Measurements from ENCODE around the gene GUK1.

GRCh38 chr1:228157729-228158126 is 17.6 kb downstream of the GUK1 start:
- TF ChIP-seq, protein P1, sequence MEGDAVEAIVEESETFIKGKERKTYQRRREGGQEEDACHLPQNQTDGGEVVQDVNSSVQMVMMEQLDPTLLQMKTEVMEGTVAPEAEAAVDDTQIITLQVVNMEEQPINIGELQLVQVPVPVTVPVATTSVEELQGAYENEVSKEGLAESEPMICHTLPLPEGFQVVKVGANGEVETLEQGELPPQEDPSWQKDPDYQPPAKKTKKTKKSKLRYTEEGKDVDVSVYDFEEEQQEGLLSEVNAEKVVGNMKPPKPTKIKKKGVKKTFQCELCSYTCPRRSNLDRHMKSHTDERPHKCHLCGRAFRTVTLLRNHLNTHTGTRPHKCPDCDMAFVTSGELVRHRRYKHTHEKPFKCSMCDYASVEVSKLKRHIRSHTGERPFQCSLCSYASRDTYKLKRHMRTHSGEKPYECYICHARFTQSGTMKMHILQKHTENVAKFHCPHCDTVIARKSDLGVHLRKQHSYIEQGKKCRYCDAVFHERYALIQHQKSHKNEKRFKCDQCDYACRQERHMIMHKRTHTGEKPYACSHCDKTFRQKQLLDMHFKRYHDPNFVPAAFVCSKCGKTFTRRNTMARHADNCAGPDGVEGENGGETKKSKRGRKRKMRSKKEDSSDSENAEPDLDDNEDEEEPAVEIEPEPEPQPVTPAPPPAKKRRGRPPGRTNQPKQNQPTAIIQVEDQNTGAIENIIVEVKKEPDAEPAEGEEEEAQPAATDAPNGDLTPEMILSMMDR (IDR thresholded peaks at IDR 0.05; ENCODE audit: insufficient read depth, low read length), result no peak
- no peak for TF ChIP-seq SPI1 (IDR thresholded peaks at IDR 0.05; ENCODE audit: borderline replicate concordance, low read depth)
- TF ChIP-seq, protein P2, sequence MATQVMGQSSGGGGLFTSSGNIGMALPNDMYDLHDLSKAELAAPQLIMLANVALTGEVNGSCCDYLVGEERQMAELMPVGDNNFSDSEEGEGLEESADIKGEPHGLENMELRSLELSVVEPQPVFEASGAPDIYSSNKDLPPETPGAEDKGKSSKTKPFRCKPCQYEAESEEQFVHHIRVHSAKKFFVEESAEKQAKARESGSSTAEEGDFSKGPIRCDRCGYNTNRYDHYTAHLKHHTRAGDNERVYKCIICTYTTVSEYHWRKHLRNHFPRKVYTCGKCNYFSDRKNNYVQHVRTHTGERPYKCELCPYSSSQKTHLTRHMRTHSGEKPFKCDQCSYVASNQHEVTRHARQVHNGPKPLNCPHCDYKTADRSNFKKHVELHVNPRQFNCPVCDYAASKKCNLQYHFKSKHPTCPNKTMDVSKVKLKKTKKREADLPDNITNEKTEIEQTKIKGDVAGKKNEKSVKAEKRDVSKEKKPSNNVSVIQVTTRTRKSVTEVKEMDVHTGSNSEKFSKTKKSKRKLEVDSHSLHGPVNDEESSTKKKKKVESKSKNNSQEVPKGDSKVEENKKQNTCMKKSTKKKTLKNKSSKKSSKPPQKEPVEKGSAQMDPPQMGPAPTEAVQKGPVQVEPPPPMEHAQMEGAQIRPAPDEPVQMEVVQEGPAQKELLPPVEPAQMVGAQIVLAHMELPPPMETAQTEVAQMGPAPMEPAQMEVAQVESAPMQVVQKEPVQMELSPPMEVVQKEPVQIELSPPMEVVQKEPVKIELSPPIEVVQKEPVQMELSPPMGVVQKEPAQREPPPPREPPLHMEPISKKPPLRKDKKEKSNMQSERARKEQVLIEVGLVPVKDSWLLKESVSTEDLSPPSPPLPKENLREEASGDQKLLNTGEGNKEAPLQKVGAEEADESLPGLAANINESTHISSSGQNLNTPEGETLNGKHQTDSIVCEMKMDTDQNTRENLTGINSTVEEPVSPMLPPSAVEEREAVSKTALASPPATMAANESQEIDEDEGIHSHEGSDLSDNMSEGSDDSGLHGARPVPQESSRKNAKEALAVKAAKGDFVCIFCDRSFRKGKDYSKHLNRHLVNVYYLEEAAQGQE (IDR thresholded peaks at IDR 0.05; ENCODE audit: insufficient replicate concordance, low read depth), result no peak
- TF ChIP-seq POLR2AphosphoS5 (IDR thresholded peaks at IDR 0.05; ENCODE audit: low read depth), result no peak
- no peak for TF ChIP-seq GABPA (IDR thresholded peaks at IDR 0.05; ENCODE audit: low read depth)

All from HL-60 (cell line).